Stimulated activated CD4-positive, alpha-beta T cell treated with anti-CD3 and anti-CD28 coated beads, TNF-alpha, amount 100 ng/mL, for 4 hours (primary cell): ENCODE measurements around the gene NT5DC2.
A peak's percentile ranks its signal among the peaks of the same experiment; 100 is the strongest.

ENCODE experiments used
- DNase-seq, 3 experiments: peaks; one replicate each; pipeline ENCODE4 v3.0.0-alpha.2; 2020; ENCODE audit warnings: low read depth in 3 of 3

Gene NT5DC2

DNA sequence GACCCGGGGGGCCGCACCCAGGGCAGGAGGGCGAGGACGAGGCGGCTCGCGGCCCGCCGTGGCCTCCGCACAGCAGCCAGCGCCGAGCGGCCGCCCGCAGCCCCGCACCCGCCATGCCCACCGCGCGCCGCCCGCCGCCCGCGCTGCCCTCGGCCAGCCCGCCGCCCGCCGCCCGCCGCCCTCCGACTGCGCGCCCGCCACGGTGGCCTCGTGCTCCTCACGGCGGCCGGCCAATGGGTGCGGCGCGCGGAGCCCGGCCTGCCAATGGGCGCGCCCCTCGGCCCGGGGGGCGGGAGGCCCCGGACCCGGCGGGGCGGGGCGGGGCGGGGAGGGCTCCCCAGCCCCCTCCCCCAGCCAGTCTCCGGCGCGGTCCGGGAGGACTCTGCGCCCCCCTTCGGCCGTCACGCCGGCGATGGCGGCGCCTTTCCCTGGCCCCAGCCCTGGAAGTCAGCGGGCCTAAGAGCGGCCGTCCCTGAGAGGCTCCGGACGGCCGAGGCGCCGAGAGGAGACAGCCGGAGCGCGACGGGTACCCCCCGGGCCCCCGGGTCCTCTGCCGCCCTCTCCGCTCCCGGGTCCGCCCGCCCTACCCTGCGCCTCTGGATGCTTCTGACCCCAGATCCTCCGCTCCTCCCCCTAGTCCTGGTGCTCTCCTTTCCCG, at the start of gene NT5DC2:
TSS of gene NT5DC2 (minus strand) at position 235 of the 658 bp plus-strand sequence. CDS start at position 115, 120 bp downstream.
- DNase-seq = peak; percentile 12 to 51 (median 39)

DNA sequence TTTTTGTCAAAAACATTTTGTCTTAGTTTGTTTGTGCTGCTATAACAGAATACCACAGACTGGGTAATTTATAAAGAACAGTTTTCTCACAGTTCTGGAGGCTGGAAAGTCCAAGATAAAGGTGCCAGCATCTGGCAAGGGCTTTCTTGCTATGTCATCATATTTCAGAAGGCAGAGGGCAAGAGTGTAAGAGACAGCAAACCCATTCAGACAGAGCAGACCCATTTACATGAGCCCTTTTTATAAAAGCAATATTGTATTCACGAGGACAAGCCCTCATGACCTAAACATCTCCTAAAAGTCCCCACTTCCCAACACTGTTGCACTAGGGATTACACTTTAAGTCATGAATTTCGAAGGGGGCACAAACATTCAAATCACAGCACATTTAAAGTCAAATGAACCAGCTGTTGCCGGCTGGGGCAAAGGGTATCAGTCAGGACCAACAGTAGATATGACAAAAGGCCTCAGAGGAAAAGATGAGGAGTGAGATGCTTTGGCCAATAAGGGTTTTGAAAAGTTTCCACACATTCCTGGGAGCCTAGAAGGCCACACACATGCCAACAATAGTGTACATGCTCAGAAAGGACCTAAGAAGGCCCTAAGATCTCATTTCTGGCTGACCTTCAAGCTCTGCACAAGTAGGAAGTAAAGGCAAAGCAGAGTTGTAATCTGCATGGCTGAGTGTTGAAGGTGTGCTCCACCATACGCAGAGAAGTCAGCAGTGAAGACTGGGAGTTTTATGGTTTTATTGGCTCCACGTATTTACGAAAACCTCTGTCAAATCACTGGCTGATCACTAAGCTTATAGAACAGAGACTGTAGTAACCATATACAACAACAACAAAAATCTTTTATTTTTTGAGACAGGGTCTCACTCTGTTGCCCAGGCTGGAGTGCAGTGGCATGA, 40.7 kb upstream of the NT5DC2 start:
- DNase-seq = no peak

DNA sequence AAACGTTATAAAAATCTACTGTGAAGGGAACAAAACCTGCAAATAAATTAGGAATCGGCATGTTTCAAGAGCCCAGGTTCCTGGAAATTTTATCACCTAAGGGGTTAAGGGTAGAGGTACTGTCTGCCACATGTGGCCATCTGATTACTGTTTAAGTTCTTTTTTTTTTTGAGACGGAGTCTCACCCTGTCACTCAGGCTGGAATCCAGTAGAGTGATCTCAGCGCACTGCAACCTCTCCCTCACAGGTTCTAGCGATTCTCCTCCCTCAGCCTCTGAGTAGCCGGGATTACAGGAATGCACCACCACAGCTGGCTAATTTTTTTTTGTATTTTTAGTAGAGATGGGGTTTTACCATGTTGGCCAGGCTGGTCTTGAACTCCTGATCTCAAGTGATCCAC, 38.6 kb upstream of the NT5DC2 start:
- DNase-seq = no peak

DNA sequence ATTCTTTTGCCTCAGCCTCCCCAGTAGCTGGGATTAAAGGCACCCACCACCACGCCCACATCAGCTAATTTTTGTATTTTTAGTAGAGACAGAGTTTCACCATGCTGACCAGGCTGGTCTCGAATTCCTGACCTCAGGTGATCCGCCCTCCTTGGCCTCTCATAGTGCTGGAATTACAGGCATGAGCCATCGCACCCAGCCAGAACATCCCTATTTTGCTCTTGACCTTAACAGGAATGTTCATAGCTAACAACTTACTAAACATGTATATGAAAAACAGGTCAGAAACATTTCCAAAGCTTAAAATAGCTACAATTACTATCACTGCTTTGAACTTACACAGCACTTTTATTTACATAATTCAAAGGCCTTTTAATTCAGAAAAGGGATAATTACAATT, 36.4 kb upstream of the NT5DC2 start:
- no peak for DNase-seq

DNA sequence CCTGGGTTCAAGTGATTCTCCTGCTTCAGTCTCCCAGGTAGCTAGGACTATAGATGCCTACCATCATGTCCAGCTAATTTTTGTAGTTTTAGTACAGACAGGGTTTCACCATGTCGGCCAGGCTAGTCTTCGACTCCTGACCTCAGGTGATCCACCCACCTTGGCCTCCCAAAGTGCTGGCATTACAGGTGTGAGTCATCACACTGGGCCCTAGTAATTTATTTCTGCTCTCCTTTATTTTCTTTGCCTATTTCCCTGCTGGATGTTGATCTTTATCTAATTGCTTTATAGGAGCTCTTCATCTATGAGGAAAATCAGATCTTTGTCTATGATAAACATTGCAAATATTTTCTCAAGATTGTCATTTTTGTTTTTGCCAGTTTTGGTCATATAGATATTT, 34.4 kb upstream of the NT5DC2 start:
- DNase-seq = no peak

DNA sequence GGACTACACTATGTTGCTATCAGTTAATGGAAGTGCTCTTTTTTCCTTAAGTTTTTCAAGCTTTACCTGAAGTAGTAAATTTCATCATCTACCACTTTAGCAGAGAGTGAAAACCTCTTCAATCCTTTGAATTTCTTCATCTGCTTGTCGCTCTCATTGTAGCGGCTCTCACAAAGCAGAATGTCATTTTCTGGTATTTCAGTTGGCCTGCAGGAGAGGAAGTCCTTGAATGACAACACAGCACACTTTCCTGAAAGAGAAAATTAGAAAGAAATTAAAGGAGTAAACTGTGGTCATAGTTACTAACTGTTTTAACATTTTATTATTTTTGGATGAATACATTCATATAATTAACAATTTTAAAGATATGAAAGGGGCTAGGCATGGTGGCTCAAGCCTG, 30.3 kb upstream of the NT5DC2 start:
- no peak for DNase-seq

DNA sequence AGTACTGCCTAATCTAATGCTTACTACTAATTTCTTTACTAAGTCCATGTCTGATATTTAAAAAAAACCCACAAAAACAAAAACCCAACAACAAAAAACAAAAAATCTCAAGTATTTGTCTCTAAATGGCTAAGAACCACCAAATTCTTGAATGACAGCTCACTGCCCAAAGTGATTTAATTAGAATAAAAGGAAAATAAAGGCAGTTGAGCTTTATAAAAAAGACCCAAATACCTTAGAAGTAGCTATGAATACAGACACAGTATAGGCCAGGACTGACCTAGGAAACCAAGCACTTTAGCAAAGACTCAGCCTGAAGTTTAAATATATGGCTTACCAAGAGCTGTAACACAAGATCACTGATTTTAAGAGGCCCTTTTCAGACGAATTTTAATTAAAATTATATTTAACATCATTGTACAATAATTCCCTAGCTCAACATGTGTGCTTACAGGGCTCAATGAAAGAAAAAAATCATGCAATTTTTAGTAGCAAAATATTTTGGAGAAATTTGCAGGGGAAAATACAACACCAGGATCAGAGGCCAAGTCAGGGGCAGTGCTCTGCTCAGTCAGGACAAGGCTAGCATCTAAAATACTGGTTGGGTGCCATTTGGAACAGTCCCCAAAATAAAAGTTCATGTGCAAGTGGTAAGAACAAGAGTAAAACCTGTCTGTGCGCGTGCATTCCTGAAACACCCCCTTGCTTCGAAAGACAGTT, 27.5 kb upstream of the NT5DC2 start:
- no peak for DNase-seq

DNA sequence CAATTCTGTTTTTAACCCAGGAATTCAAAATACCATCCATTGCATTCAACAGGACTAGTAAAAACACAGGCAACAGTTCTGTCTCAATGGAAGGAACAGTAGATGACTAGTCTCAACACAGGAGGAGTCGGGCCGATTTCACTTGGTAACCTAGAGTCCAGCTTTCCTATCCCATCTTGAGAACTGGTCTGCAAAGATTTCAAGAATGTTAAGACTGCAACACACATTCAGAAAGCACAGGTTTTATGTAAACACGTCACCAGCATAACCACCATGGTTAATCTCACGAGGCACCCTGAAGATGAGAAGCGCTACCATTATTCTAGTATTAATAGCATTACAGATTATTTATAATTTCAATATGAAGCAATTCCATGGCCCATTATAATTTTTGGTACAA, 24.8 kb upstream of the NT5DC2 start:
- no peak for DNase-seq

DNA sequence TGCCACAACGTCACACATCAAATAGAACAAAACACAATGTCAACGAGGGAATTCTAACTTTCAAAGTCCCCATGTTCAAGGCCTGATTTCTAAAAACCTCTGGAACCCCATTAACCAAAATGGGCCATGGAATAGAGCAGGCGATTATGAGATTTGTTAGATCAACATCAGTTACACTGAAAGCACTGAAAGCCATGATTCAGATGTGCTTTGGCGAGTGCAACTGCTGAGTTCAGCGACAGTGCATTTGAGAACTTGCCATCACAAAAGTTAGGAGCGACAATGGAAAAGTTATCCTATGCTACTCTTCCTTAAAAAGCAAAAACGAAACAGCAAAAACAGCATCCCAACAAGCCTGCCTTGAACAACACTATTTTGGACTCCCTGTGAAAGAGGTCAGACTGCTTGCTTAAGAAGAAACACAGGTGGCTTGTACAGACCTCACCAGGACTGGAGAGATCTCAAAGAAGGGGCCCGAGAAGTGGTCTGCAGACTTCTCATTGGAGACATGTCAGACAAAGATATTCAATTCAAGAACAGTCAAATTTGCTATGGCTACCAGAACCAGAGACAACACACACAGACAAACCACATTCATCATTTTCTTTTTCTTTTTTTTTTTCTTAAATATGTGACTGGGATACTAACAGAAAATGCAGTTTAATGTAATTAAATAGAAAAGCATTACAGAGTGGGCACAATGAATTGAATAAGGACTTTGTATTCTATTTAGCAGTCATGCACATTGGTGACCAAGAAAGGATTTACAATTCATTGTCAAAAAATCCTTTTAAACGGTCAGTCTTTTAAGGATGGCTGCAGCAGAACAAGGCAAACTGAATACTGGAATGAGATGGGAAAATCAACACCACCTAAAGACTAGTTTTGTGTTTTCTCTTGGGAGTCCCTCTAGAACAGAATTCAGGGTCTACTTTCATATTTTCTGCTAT, 23.6 kb upstream of the NT5DC2 start:
- no peak for DNase-seq

DNA sequence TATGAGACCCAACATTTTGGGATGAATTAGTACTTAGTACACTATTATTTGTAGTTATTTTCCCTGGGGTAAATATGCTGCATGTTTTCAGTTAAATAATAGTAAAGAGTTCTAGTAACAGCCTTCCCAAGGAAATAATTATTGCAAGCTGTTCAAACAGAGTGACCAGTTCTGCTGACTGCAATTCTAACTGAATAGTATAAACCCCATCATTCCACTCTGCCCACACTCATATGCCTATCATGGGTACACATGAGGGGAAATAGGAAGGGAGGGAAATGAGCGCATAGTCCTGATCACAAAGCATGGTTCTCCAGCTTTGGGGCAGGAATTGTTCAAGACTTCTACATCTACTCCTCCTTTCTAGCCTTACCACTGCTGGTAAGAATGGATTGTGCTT, 21.4 kb upstream of the NT5DC2 start:
- no peak for DNase-seq

DNA sequence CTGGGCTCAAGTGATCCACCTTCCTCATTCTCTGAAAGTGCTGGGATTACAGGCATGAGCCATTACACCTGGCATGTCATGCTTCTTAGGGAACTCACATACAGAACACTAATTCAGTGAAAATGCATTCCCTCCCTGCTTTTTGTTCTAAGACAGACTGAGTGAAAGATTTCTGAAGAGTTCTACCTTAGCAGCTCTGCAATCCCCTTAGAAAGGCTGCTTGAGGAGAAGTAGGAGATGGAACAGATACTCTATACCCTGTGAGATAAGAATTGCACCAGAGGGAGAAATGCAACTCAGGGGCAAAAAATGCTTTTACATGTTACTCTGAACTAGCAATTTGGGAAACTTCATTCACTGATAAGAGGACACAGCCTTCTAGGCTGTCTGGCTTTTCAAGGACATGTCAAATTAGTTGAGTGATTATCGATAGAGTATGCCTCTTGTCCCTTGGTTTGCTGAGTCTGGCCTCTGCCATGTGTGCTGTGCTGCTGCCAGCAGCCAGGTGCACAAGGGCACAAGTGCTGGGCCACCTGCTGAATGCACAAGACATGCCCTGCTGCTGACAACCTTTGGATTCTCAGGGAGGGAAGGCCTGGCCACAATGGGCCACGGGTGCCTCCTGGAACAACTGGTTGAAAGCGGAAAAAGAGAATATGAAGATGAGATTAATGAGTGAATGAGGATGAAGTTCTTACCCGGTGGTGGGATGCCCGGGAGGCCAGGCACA, 20.5 kb upstream of the NT5DC2 start:
- no peak for DNase-seq

DNA sequence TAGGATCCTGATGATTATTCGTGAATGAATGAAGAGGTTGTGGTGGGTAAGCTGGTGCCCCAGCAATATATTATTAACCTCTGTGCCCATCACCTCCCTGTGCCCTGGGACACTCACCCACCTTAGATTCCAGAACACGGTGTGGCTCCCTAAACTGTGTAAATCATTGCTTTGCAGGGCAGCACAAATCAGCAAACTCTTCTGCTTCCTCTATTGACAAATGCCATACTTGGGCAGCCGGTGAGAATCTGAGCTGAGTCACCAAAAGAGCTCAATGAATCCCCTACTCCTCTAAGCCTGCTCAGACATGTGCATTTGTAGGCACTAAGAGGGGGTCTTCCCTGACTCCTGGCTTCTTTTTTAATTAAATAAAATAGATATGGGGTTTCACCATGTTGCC, 18.4 kb upstream of the NT5DC2 start:
- no peak for DNase-seq

DNA sequence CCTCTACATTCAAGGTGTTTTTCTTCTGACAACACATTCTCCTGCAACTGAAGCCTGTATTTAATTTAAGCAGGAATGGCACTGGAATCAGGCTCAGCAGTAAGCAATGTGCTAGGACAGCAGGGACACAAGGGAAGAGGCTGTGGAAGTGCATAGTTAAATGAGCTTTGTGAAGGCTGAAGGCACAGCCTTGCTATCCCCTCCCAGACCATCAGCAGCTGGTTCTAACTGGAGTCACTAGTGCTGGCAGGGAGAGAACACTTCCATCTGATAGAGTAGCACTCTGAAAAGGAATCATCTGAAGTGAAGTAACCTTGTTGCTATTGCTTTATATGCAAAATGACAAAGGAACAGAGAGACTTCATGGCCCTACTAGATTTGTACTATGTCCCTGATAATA, 17.5 kb upstream of the NT5DC2 start:
- no peak for DNase-seq

DNA sequence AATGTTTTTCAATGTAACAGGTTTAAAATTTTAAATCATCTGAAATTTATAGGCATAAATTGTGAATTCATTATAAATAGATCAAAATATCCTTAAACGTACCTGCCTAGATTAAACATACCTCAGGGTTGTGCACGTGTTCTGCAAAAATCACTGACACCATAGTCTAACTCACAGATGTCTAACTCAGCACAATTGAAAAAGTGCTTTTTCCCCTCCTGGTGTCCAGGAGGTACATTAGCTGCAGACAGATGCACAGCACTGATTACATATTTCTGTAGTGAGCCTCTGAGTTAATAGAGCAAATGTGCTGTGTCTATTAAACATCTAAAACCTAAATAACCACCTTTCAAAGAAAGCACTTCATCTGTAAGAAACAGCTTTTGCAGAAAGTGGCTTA, 13.5 kb upstream of the NT5DC2 start:
- DNase-seq = no peak

DNA sequence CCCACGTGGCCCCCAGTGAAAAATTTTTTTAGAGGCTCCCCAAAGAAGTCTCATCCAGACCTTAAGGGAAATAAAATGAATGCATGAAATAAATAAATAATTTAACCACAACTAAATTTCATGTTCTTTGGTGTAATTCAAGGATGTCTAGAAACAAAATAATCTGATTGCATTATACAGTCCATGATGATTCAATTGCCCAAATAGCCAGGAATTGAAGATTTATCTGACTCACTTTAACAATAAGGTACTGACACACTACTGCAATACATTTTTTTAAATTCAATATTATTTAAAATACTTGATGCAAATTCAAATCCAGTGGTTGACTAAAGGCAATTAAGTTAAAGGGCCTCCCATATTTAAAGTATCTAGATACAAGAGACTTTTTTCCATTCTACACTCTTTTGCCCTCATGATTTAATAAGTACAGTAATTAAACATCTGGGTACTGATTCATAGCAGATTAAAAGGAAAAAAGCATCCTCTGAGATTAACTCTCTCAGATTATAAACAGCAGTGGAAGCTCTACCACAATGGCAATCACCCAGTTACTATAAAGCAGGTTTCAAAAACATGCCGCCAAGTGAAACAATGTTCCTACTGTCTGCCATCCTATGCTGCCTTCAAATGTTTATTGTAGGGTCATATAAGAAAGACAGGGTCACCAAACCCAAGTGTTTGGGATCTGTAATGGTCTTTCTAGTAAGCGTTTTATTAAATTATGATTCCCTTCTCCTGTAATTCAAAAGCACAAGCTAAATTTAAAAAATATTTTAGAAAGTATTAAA, 12.6 kb upstream of the NT5DC2 start:
- DNase-seq = no peak

DNA sequence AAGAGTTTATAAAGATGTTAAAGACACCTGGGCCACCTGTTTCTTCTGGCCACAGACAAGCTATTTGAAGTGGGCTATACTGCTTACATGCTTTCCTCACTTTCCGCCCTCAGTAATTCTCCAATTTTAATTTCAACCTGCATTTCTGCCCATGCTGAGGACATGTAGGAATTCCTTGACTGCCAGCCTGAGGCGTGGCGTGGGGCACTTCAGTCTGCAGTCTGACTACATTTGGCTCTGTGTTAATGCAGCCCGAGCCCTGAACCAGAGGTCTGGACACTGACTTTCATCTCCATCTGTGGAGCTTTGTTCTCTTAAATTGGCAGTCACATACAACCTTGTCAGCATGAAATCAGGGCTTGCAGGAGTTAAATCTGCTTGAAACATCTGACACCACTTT, 11.3 kb upstream of the NT5DC2 start:
- no peak for DNase-seq

DNA sequence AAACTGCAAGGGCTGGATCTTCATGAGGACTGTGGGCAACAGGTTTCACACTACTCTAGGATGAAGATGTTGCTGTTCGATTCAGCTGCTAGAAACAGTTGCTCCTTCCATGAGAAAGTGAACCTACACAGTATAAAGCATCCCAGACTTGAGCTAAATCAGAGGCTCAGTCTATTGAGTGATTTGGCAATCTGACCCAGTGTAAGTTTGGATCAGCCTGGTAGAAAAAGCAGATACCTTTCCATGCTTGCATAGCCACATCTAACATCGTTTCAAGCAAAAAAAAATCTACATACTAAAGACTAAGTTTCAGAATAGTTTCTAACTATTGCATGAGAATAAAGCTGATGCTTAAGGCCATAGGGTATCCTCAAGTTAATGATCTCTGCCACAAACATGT, 7.4 kb upstream of the NT5DC2 start:
- DNase-seq = no peak

DNA sequence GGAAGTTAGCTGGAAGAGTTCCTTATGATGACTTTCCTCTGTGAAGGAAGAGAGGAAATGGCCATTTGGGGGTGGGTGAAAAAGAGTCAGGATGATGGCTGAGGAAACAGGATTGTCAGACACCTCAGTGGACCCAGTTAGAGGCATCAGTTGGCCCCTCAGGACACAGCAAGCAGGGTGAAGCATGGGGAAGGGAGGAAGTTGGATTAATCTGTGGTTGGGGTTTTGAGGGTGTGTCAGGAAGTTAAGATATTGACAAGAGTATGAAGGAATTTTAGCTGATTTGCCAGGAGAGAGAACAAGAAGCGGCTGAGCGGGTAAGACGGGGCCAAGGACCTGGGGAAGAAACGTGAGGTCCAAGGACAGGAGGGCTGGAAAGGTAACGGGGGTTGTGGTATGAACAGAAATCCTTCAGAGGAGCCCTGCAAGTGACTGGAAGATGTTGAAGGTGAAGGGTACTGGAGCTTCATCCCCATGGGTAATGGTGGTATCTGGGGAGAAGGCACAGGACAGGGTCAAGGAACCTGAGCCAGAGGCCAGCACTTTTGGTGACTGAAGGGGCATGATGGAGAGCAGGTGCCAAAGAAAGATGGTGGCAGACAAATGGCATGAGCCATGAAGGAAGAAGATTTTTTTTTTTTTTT, 5.5 kb upstream of the NT5DC2 start:
- DNase-seq = no peak

DNA sequence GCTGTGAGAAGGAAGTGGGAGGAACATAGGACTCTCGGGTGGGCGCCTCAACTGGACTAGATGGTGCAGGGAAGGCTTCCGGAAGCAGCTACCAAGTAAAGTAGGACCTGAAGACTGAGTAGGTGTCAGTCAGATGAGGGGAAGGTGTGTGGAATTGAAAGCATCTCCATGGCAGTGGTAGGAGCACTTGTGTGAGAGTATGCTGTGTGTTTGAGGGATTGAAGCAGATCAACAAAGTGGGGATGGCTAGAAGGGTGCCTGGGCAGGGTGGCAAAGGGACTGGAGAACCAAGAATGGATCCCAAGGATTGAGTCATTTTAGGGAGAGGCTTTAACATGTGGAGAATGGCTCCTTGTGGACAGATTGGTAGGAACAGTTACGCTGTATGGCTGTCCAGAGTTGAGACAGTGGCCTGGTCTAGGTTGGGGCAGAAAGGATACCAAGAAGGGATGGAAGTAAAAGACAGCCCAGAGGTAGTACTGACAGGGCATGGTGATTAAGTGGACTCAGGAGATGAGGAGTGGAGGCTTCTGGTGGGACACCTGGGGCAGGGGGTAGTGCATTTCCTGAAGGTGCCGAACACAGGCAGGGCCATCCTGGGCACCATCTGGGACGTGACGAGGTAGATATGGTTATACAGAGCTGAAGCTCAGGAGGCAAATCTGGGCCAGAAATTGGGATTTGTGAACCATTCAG, 4.2 kb upstream of the NT5DC2 start:
- DNase-seq = no peak
